Measurements from ENCODE around the gene FGF5.
A peak's percentile ranks its signal among the peaks of the same experiment; 100 is the strongest.
"Not testable (repeated sequence)": the region's sequence is repeated elsewhere in the genome, so short reads cannot be mapped to it uniquely, and the experiment has no call there.

FGF5 gene

GRCh38 chr4:80295336-80295735 lies 28.9 kb downstream of the FGF5 start:
- DNase-seq (ENCODE audit: low spot score), result no peak

DNA sequence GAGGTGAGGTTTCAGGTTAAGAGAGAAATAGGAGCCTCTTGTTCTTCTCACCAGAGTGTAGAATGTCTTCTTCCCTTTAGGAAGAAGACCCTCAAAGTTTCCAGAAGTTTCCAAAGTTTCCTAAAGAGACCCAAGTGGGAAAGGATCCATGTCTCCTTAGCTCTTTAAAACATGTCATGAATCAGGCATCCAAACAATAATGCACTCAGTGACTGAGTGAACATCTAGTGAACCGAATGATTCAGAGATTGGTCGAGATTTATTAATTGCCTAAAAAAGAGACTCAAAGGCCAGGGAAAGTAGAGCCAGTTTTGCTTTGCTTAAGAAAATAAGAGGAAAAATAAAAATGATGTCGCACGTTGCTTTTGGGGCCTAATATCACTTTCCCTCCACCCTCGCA lies 29.4 kb downstream of the FGF5 start:
- DNase-seq (ENCODE audit: low spot score), result no peak

- DNase-seq (ENCODE audit: low spot score), result no peak
Observed at GRCh38 chr4:80301884-80302283, 35.4 kb downstream of the FGF5 start.

- DNase-seq (ENCODE audit: low spot score), result no peak
Observed at GRCh38 chr4:80302616-80303223, 36.3 kb downstream of the FGF5 start.

GRCh38 chr4:80305466-80305865 lies 39.0 kb downstream of the FGF5 start:
- no peak for DNase-seq (ENCODE audit: low spot score)

- no peak for DNase-seq (ENCODE audit: low spot score)
Observed at GRCh38 chr4:80306260-80306659, 39.8 kb downstream of the FGF5 start.

DNA sequence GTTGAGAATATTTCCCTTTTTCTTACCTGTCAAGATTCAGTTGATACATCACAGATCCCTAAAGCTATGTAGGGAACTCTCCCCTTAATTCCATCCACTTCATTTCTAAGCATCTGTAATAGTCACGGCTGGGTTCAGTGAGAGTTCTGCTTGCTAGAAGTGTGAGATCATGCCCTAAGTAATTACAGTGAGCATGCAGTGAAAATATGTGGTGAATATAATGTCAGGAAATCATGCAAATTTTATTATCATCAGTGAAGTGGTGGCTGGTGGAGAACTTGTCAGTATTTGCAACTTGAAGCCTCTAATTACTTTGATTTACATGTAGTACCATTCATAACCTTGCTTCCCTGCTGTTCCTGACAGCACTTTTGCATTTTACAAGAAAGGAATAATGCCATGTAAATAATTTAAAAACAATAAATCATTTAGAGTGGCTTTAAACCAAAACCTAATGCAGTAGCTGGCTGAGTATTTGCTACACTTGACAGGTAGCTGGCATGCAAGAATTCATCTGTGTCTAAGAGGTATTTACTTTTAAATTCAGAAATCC lies 40.8 kb downstream of the FGF5 start:
- no peak for DNase-seq (ENCODE audit: low spot score)

DNA sequence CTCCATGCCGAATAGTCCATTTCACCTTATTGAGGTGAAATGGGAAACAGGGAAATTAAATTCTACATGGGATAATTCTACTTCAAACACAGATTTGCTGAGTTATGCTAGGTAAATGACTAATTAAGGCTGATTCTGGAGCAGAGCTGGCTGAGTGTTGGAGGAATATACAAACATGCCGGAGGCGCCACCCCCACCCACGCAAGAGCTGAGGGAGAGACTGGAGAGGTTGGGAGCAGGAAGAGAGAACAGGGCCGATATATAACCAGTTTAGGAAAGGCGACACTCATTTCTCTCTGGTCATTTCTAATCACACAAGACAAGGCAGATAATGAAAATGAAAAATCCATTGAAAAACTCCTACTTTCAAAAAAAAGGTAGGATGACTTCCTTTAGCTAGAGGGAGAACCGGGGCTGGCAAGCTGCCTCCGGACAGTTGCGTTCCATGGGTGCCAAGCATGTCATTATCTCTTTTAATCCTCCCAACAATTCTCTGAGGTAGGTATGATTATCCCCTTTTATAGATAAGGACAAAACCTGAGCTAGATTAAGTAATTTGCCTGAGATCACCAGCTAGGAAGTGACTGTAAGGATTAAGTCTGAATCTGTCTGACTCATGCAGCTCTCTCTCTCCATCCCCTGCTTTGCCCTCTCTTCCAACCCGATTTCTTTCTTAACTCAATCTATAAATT lies 41.5 kb downstream of the FGF5 start:
- DNase-seq (ENCODE audit: low spot score), result no peak

GRCh38 chr4:80308466-80308822 lies 42.0 kb downstream of the FGF5 start:
- no peak for DNase-seq (ENCODE audit: low spot score)

- no peak for DNase-seq (ENCODE audit: low spot score)
Observed at GRCh38 chr4:80309294-80310004, 43.0 kb downstream of the FGF5 start.

GRCh38 chr4:80311130-80311529 lies 44.7 kb downstream of the FGF5 start:
- DNase-seq (ENCODE audit: low spot score), result no peak

DNA sequence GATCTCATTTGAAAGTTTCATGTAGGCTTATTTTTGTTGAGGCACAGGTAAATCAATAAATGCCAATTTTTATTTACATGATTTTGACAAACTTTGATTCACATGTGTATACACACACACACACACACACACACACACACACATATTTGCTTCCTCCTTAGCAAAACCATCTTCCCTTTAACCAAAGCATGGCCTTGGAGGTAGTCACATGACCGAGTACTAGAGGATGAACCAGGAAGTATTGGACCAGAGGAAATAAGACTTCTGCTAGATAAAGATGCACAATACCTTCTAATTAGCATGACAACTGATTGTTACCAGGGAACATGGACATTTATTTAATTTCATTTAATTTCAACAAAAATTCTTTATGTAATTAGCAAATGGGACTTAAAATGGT lies 45.7 kb downstream of the FGF5 start:
- DNase-seq (ENCODE audit: low spot score), result no peak

GRCh38 chr4:80313627-80314026 lies 47.2 kb downstream of the FGF5 start:
- no peak for DNase-seq (ENCODE audit: low spot score)

DNA sequence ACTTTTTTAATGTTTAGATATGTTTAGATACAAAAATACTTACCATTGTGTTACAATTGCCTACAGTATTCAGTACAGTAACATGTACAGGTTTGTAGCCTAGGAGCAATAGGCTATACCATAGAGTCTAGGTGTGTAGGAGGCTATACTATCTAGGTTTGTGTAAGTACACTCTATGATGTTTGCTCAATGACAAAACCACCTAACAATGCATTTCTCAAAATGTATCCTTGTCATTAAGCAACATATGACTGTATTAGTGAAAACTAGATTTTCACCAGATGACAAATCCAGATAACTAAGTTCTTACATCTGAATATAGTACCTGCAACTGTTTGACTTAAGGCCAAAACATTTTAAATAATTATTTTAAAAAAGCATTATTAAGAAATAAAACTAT lies 49.4 kb downstream of the FGF5 start:
- not testable (repeated sequence) for DNase-seq (ENCODE audit: low spot score)

DNA sequence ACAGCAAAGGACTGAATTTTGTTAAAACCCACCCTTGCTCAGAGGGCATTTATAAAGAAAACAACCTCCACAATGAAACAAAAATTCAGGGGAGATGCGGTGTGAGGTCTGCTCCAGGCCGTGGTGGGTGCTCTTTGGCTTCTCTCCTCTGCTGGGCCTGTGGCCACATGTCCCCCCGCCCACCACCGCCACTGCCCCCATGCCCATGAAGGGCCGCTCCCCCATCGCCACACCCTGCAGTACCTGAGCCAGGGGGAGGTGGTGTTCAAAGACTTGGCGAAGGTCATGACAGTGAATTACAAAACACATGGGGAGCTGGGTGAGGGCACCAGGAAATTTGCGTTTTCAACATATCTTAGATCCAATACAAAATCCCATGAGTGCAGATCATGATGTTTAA lies 54.9 kb downstream of the FGF5 start:
- no peak for DNase-seq (ENCODE audit: low spot score)

DNA sequence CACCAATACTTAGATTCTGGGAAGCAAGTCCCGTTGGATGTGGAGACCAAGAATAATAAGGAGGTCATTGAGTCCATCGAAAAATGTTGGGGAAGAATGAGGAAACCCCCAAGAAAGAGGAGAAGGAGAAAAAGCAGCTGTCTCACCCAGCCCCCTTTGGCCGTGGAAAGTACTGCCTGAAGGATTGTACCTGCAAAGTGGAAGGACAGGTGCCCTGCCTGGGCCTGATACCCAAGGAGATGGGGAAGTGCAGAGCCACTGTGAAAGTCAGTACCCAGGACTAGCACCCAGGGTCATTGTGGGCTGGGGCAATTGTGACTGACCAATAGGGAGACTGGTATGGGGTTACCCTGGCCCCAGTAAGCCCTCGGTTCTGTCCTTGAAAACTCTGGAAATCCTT lies 55.3 kb downstream of the FGF5 start:
- no peak for DNase-seq (ENCODE audit: low spot score)

- peak; percentile 24 for DNase-seq (ENCODE audit: low spot score)
Observed at GRCh38 chr4:80322716-80323115, 56.3 kb downstream of the FGF5 start.

DNA sequence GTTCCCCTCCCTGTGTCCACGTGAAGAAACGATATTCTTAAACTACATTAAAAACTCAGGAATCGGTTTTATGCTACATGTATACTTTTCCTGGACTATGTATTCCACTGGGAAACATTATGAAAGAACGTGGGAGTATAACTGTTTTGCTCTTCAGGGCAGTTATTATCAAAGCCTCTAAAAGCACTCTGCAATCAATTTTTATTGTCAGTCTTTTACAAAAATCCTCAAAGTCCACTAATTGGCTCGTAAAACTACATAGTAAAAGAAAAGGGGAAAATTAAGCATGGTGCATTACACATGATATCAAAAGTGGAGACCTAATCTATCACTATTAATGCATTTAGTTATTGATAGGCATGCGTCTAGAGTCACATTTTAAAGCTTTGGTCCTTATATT lies 57.7 kb downstream of the FGF5 start:
- no peak for DNase-seq (ENCODE audit: low spot score)

DNA sequence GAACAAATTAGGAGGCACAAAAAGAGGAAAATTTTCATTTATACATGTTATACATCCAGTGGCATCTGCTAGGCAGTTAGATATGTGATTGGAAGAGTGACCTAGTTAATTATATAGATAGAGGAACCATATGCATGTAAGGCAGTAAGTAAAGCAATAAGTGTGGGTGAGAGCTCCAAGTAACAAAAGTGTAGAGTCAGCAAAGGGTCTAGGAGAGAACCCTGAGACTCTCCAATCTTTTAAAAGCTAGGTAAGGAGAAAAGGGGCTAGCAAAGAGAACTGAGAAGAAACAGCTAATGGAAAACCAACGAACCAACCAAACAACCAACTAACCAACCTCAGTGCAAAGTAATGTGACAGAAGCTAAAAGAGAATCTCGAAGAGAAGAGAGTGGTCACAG lies 65.2 kb downstream of the FGF5 start:
- DNase-seq (ENCODE audit: low spot score), result no peak

DNA sequence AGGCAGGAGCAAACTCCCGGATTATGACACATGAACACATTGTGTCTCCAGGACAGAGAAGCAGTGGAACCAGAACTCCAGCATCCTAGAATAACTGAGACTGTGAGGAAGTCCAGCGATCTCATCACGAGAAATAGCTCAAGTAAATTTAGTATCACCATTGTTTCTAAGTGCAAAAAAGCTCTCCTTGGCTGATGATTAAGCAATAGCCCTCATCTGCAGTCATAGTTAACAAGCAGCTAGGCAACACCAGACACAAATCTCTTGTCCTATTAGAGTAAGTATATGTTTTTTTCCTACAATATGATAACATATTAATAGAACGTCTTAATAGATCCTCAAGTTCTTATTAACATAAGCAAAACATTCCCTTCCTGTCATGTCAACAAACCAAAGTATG lies 66.7 kb downstream of the FGF5 start:
- DNase-seq (ENCODE audit: low spot score), result no peak

DNA sequence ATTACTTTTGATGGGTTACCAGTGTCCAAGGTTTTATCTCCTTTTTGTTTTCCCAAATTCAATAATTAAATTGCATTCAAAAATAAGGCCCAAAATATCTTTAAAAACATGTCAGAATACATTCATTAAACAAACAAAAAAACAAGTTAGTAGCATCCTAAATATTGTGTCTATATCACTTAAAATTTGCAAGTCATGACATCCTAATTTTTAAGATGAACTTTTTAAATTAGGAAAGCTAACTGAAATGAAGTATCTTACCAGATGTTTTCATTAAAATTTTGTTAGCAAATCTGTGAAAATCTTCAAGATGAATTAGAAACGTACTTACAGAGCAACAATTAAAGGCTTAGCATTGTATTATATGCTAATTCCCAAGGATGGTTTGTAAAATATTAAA lies 68.1 kb downstream of the FGF5 start:
- DNase-seq (ENCODE audit: low spot score), result no peak

- no peak for DNase-seq (ENCODE audit: low spot score)
Observed at GRCh38 chr4:80335226-80335553, 68.7 kb downstream of the FGF5 start.

- peak; percentile 63 for DNase-seq (ENCODE audit: low spot score)
Observed at GRCh38 chr4:80335554-80336358, 69.3 kb downstream of the FGF5 start, which contains the start of gene CFAP299. CFAP299 (plus strand) TSS chr4:80335730.

All from pons (tissue), 1 donor.